ENCODE data around the gene RIPPLY2. TPM values are rescaled to one million over a fixed set of nuclear protein-coding genes. Genes with fewer than 3 reads are reported as not detected.

Gene RIPPLY2
- total and polyA plus RNA-seq, 9 donors = 0.22 to 0.40 (median 0.24) TPM; not detected in 4

DNA sequence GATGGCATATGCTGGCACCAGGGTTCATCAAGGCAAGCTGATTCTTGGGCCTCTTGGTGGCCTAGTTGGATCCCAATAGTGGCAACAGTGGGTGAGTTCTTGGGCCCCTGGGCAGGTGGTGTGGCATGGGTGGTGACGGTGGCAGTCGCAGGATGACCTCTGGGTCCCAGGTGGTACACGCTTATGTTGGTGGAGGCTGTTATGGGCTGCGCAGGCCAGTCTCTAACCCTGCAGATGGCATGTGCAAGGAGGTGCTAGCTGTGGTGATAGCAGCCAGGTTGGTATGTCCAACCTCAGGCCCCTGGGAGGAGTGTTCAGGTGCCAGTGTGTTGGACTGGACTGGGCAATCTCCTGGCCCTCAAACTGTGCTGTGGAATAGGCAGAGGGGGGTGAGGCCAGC is 52.5 kb downstream of the RIPPLY2 start:
- DNase-seq = no peak
- WGBS, 3 donors = 96 to 97% (median 97%) methylated on average over 4 of the region's 4 CpGs
- no peaks in the 10 kb centered on the region for H3K36me3 ChIP-seq
- TF ChIP-seq EP300 (IDR thresholded peaks at IDR 0.05) = no peak
- TF ChIP-seq, protein P1, sequence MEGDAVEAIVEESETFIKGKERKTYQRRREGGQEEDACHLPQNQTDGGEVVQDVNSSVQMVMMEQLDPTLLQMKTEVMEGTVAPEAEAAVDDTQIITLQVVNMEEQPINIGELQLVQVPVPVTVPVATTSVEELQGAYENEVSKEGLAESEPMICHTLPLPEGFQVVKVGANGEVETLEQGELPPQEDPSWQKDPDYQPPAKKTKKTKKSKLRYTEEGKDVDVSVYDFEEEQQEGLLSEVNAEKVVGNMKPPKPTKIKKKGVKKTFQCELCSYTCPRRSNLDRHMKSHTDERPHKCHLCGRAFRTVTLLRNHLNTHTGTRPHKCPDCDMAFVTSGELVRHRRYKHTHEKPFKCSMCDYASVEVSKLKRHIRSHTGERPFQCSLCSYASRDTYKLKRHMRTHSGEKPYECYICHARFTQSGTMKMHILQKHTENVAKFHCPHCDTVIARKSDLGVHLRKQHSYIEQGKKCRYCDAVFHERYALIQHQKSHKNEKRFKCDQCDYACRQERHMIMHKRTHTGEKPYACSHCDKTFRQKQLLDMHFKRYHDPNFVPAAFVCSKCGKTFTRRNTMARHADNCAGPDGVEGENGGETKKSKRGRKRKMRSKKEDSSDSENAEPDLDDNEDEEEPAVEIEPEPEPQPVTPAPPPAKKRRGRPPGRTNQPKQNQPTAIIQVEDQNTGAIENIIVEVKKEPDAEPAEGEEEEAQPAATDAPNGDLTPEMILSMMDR (IDR thresholded peaks at IDR 0.05) = no peak
- TF ChIP-seq POLR2A (IDR thresholded peaks at IDR 0.05) = no peak
- H3K27me3 ChIP-seq = no peaks in the 10 kb centered on the region
- H3K4me1 ChIP-seq (ENCODE audit: insufficient read depth) = peaks cover 1% of the 10 kb centered on the region
- no peaks in the 10 kb centered on the region for H3K9me3 ChIP-seq
- H3K27ac ChIP-seq = no peak overlapping the region
- no peak overlapping the region for H3K4me3 ChIP-seq
- intact Hi-C loops (cut with DNase I) = no loop called here

Other genes starting within 250 kb of the RIPPLY2 start
- 1 to 10 TPM in 6 of 7 donors, under 1 TPM in 1; 0.71 to 3.1 (median 1.8) TPM for gene SNAP91, start 144.3 kb upstream of the RIPPLY2 start, total RNA-seq
- 1 to 10 TPM; 1.3 TPM for gene SNAP91, start 144.3 kb upstream of the RIPPLY2 start, polyA plus RNA-seq
- 10 to 100 TPM in 2 of 7 donors, 1 to 10 TPM in 5; 2.0 to 12.2 (median 9.1) TPM for gene CYB5R4, start 6.3 kb downstream of the RIPPLY2 start, total RNA-seq
- gene CYB5R4, start 6.3 kb downstream of the RIPPLY2 start, polyA plus RNA-seq = 1 to 10 TPM; 3.8 to 4.8 TPM
- gene MRAP2, start 180.4 kb downstream of the RIPPLY2 start, total RNA-seq = 1 to 10 TPM in 3 of 7 donors, under 1 TPM in 4; 0.20 to 2.6 (median 0.83) TPM
- 1 to 10 TPM; 1.2 to 4.7 TPM for gene MRAP2, start 180.4 kb downstream of the RIPPLY2 start, polyA plus RNA-seq